GM19452 (cell line): ENCODE data around the gene PODXL2.
"Not testable (repeated sequence)": the region's sequence is repeated elsewhere in the genome, so short reads cannot be mapped to it uniquely, and the experiment has no call there.

Experiments used
- ATAC-seq: cut with Tn5 transposase; IDR thresholded peaks from one replicate; pipeline ENCODE4 v1.9.1; 2021; ENCODE audit not compliant: unreplicated experiment

PODXL2 gene

GRCh38 chr3:127654374-127654773 lies 25.4 kb downstream of the PODXL2 start:
- ATAC-seq = no peak

DNA sequence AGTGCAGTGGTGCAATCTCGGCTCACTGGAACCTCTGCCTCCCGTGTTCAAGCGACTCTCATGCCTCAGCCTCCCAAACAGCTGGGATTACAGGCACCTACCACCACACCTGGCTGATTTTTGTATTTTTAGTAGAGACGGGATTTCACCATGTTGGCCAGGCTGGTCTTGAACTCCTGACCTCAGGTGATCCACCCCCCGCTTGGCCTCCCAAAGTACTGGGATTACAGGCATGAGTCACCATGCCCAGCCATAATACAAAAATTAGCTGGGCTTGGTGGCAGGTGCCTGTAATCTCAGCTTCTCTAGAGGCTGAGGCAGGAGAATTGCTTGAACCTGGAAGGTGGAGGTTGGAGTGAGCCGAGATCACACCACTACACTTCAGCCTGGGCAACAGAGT lies 26.0 kb downstream of the PODXL2 start:
- ATAC-seq = not testable (repeated sequence)

DNA sequence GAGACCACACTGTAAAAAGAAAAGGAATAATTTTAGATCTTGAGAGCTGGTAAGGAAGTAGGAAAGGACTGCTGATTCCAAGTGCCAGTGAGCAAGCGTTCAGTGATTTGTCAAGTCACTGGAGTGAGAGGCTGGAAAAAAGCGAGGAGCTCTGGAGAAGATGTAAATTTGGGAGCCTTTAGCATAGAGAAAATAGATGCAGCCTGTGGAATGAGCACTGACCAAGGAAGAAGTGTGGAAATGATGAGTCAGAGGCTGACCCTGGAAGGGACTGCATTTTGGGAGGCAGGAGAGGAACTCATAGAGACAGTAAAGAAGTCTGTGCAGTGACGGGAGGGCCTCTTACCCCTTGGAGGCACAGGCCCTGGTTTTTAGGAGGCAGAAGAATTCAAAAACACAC lies 26.7 kb downstream of the PODXL2 start:
- no peak for ATAC-seq

DNA sequence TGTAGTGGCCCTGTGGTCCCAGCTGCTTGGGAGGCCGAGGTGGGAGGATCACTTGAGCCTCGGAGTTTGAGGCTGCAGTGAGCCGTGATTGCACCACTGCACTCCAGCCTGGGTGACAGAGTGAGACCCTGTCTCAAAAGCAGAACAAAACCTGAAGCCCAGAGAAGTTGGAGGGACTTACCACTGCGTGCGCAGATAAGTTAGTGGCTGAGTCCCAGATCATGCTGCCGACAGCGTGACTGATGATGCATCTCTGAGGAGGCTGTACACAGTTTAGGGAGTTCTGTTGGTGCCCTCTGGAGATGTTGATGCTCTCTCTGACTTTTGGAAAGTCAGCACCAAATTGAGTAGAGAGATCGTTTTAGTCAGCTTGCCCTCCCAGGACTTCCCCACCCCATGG lies 27.9 kb downstream of the PODXL2 start:
- ATAC-seq = no peak

- no peak for ATAC-seq
These were observed 29.2 kb downstream of the PODXL2 start for GRCh38 chr3:127658234-127658633.

- ATAC-seq = no peak
These were observed 31.8 kb downstream of the PODXL2 start for GRCh38 chr3:127660621-127661251.

DNA sequence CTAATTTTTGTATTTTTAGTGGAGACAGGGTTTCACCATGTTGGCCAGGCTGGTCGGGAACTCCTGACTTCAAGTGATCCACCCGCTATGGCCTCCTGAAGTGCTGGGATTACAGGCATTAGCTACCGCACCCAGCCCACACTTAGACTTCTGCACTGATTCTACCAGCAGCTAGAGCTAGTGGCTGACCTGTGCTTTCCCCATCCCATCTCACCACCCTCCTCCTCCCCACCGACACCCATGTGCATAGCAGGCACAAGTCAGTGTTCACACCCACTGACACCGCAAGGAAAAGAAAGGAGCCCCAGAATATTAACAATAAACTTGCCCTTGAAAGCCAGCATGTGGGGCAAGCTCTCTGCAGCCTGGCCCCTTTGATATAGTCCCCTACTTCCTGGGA lies 32.6 kb downstream of the PODXL2 start:
- no peak for ATAC-seq

GRCh38 chr3:127662001-127662469 lies 33.0 kb downstream of the PODXL2 start:
- no peak for ATAC-seq

GRCh38 chr3:127663151-127663550 lies 34.2 kb downstream of the PODXL2 start:
- no peak for ATAC-seq

DNA sequence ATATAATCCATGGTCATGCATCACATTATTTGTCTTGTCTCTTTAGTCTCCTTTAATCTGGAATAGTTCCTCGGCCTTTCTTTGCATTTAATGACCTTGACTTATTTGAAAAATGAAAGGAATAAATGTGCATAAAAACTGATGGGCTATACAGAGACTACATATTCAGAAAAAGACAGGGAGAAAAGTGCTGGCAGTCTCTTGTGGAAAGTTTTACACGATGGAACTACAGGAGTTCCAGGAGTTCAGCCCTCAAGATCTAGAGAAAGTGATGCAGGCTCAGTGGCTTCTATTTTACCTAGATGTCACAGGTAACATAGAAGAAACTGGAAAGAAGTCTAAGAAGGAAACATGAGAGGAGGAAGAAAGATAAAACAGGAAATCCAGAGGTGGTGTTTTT lies 36.2 kb downstream of the PODXL2 start:
- ATAC-seq = no peak

GRCh38 chr3:127665586-127665985 lies 36.6 kb downstream of the PODXL2 start:
- ATAC-seq = no peak

- ATAC-seq = no peak
These were observed 37.7 kb downstream of the PODXL2 start for GRCh38 chr3:127666676-127667075.

GRCh38 chr3:127667119-127667681 lies 38.2 kb downstream of the PODXL2 start:
- no peak for ATAC-seq

DNA sequence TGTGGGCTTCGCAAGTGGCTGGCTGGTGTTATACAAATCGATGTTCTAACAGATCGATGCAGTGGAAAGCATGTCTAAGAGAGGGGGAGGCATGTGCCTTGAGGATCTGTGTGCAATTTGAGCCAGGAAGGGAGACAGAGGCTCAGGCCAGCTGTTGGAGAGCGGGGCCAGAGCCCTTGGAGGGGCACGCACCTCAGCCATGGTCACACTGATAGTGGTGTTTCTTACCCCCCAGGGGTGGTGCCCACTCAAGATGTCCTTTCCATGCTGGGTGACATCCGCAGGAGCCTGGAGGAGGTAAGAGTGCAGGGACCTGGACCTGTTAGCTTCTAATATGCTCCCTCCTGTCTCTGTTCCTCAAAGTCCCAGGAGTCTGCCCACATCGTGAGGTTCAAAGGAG lies 39.9 kb downstream of the PODXL2 start:
- no peak for ATAC-seq

DNA sequence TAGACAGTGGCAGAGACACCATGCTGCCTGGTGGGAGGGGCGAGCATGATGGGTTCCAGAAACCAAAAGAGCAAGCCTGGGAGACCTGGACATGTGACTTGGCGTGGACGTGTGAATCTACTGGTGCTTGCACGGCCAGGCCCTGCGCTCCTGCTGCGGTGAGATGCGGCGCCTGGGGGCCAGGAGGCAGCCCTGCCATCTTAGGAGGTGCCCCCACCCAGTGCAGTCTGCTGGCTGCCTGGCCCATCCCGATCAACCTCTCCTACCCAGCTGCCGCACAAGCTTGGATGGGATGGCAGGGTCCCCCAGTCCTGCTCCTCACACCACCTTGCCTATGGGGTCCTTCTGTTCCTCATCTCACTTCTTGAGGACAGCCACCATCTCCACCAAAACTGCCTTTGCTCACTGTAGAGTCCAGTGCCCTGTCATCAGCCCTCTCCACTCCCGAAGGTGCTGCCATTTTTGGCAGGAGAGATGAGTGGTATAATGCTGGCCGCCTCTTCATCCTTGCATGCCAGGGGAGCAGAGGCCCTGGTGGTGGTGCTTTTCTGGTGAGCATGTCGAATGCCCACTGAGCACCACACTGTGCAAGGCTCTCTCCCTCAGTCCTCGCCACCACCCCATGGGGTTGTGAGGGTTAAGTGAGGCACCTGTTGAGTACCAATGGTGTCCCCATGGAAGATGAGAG lies 40.7 kb downstream of the PODXL2 start:
- no peak for ATAC-seq

GRCh38 chr3:127670229-127670559 lies 41.2 kb downstream of the PODXL2 start:
- no peak for ATAC-seq

- no peak for ATAC-seq
These were observed 42.0 kb downstream of the PODXL2 start for GRCh38 chr3:127670761-127671522.

GRCh38 chr3:127671523-127672428 lies 42.8 kb downstream of the PODXL2 start:
- peak; percentile 28 for ATAC-seq

DNA sequence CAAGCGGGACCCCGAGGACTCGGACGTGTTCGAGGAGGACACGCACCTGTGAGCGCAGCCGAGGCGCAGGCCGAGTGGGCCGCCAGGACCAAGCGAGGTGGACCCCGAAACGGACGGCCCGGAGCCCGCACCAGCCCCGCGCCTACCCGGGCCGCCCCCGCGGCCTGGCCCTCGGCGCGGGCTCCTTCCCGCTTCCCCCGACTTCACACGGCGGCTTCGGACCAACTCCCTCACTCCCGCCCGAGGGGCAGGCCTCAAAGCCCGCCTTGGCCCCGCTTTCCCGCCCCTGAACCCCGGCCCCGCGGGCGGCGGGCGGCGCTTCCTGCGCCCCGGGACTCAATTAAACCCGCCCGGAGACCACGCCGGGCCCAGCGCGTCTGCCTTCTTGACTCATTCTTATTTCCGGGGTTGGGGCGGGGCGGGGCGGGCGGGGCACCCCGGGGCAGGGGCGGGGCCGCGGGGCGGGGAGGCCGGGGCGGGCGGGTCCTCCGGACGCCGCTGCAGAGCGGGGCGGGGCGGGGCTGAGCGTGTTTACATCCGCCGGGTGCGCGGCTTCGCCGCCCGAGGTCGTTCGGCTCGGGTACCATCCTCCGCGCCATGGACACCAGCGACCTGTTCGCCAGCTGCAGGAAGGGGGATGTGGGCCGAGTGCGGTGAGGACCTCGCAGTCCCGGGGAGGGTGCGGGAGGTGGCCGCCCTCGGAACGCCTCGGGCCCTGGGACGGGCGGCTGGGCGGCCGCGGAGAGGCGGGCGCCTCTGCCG lies 43.6 kb downstream of the PODXL2 start, which contains the start of gene ABTB1:
Gene ABTB1 (plus strand): TSS at position 524 of the 762 bp plus-strand sequence. CDS start 74 bp downstream, at position 598.
- peak; percentile 76 for ATAC-seq
